ENCODE results near the gene GLYATL3. TPM values are rescaled to one million over a fixed set of nuclear protein-coding genes. Genes with fewer than 3 reads are reported as not detected.

Gene GLYATL3
- total RNA-seq, 2 donors from 2014 or later, result not detected

DNA sequence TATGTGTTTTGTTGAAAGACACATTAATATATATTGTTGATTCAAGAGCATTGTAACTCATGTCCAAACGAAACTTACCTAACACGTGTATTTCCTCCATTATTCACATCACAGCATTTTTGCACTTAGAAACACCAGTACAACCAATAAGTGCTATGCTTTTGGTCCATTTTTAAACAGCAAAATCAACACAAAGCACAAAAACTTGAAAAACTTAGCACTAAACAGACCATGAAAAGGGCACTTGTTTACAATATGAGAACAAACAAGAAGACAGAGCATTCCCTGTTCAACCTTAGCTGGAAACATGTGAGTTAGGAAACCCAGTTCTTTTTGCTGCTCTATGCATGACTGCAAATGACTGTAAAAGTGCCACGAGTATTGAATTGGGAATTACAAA lies 9.6 kb downstream of the GLYATL3 start:
- DNase-seq (ENCODE audit: low spot score), result no peak
- intact Hi-C loops (cut with DNase I), result no loop called here

DNA sequence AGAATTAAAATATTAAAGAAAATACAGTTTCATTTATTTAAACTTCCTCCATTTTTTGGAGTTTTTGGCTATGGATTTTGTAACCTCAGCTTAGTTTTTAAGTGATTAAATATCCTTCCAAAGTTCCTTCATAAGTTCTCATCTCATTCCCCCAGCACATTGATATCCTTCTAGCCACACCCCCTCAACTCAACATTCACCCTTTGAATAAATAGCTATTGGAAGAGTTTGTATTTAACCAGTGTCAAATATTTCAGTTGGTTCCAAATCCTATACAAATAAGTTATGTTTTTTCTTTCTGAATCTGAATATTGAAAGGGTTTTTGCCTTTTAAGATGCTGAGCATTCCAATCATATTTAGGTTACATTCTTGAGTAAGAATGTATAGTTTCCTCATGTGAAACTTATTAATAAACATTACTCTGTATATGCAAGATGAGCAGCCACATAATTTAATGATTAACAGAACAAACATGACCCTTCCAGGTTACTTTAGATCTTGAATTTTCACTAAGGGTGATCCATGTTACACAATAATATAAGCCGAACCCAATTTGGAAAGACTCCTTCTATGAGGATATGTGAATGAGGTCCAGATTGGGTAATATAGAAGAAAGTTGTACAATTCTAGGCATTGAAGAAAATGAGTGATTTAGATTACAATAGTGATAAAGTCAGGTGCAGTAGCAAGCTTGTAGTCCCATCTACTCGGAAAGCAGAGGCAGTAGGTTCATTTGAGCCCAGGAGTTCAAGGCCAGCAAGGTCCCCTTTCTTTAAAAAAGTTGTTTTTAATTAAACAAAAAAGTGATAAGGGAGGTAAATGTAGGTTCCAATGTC lies 13.6 kb downstream of the GLYATL3 start:
- DNase-seq (ENCODE audit: low spot score), result no peak
- intact Hi-C loops (cut with DNase I), result no loop called here

DNA sequence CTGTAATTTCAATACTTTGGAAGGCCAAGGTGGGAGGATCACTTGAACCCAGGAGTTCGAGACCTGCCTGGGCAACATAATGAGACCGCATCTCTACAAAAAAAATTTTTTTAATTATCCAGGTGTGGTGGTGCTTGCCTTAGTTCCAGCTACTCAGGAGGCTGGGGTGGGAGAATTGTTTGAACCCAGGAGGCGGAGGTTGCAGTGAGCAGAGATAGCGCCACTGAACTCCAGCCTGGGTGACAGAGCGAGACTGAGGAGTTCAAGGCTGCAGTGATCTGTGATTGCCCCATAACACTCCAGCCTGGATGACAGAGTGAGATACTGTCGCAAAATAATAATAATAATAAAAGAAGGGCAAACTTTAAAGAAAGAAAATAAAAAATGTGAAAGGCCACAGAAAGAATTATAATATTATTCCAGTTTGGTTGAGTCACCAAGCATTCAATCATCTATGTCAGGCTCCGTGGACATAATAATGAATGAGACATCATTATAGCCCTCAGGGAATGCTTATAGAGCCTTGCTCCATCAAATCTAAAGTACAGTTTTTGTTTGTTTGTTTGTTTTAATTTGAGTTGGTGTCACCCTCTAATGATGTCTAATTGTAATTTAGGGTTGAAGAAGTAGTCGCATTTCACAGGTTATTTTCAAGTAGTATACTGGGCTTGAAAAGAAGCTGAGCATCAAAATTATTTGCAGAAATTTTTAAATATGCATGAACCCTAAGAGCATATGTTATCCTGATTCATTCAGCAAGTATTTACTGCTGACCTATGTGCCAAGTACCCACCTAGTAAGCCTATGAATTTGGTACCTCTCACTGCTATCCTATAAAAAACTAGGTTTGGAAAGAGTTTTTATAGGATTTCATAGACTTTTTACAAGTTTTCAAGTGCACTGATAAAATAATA lies 15.1 kb downstream of the GLYATL3 start:
- DNase-seq (ENCODE audit: low spot score), result no peak
- intact Hi-C loops (cut with DNase I), result no loop called here

DNA sequence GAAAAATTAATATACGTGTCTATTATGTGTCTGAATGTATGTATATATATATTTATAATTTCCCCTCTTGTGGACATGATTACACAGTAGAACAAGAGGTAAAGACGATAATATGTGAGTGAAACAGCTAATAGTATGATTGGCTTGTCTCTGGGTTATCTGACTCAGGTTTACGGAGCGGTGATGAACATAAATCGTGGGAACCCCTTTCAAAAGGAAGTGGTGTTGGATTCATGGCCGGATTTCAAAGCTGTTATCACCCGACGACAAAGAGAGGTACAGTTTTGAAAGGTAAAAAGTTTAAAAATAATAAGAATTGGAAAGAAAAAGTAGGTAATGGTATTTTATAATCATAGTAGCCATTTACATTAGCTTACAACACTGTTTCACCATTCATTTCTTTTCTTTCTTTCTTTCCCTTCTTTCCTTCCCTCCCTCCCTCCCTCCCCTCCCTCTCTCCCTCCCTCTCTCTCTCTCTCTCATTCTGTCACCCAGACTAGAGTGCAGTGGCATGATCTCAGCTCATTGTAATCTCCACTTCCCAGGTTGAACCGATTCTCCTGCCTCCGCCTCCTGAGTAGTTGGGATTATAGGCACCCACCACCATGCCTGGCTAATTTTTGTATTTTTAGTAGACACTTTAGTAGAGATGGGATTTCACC lies 15.9 kb downstream of the GLYATL3 start:
- DNase-seq (ENCODE audit: low spot score), result no peak
- intact Hi-C loops (cut with DNase I), result no loop called here

DNA sequence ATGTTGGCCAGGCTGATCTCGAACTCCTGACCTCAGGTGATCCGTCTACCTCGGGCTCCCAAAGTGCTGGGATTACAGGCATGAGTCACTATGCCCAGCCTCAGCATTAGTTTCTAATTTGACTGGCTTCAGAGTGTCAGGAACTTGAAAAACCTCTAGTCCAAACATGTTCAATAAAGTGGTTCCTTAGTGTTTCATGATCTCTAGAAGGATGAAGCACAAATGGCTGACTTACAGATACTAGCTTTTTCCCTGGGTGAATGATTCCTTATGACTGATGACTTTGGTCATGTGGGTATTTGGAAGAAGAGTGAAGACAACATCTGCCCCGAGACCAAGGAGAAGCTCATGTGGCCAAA lies 16.4 kb downstream of the GLYATL3 start:
- intact Hi-C loops (cut with DNase I), result no loop called here
- no peak for DNase-seq (ENCODE audit: low spot score)

DNA sequence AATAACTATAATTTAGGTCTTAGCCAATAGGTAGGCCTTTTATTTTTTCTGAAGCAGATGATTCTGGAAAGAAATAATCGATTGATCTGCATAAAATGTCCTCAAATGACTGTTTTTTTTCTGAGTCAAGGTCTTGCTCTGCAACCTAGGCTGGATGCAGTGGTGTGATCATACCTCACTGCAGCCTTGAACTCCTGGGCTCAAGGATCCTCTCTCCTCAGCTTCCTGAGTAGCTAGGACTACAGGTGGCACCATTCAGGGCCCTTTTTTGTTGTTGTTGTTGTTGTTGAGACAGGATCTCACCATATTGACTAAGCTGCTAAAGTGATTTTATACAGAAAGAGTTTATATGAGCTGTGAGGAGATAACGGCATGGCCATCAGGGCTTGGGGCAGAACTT lies 18.2 kb downstream of the GLYATL3 start:
- intact Hi-C loops (cut with DNase I), result no loop called here
- DNase-seq (ENCODE audit: low spot score), result no peak

DNA sequence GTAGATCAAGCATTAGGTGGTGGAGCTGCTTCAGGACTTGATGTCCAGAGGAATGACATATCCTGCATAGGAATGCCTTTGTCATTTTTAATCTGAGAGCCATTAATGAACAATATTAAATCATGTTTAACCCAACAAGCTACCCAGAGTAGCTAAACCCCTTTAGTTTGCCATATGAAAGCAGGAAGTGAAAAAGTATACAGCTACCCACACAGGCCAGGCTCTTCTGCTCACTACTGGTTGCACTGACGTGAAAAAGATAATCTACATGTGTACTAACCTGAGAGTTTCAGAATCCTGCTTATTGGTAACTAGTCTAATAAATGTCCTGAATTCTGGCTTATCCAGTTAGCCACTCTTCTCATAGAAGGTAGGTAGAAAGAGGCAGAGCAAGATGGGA lies 19.9 kb downstream of the GLYATL3 start:
- no peak for DNase-seq (ENCODE audit: low spot score)
- intact Hi-C loops (cut with DNase I), result no loop called here

DNA sequence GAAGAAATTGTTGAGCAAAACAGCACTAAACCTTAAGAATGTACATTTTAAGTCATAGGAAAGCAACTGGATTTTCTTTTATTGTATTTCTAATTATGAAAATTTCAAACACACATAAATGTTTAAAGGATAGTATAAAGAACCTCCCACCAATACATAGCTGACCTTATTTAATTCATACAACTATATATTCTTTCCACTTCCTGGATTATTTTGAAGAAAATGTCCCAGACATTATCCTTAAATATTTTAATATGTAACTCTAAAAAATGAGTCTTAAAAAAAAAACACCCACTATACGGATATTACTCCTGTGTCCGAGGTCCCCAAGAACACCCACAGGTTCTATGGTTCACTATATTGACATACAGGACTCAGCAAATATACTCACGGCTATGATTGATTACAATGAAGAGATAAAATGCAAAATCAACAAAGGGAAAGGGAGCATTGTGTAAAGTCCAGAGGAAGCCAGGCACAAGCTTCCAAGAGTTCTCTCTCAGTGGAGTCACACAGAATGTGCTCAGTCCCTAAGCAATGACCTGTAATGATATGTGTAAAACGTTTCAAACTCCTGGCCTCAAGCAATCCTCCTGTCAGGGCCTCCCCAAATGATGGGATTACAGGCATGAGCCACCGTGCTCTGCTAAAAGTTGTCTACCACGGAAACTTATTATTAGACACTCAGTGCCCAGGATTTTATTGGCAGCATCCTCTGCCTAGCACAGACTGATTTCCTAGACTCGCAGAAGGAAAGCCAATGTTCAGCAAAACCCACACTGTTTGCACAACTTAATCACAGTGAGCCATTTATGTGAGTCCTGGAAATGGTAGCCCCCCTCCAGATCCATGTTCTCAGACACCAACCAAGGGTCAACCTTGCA lies 23.2 kb downstream of the GLYATL3 start:
- no peak for DNase-seq (ENCODE audit: low spot score)
- intact Hi-C loops (cut with DNase I), result no loop called here

DNA sequence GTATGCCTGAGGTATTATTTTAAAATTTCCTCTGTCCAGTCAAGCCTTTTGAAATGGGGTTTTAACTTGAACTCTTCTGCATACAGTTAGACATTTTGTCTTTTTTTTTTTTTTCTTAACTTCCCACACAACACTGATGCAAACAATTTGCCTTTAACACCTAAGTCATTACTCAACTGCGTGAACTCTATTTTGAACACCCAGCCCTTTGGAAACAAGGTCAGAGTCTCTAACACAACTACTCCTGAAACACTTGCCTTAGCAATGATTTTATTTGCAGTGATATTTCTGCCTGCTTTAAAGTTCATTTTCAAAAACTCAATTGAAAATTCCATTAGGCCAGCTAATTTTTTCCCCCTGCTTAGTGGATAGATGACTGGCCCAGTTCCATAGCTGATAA lies 24.2 kb downstream of the GLYATL3 start:
- intact Hi-C loops (cut with DNase I), result no loop called here
- DNase-seq (ENCODE audit: low spot score), result no peak

DNA sequence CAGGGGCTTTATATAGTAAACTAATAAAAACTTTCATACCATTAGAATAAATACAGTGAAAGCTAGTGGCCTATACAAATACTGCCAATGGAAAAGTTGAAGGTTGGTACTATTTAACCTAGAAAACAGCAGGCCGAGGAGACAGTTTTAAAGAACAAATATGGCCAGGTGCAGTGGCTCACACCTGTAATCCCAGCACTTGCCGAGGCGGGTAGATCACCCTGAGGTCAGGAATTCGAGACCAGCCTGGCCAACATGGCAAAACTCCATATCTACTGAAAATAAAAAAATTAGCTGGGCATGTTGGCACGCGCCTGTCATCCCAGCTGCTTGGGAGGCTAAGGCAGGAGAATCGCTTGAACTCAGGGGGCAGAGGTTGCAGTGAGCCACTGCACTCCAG lies 24.8 kb downstream of the GLYATL3 start:
- intact Hi-C loops (cut with DNase I), result no loop called here
- no peak for DNase-seq (ENCODE audit: low spot score)

DNA sequence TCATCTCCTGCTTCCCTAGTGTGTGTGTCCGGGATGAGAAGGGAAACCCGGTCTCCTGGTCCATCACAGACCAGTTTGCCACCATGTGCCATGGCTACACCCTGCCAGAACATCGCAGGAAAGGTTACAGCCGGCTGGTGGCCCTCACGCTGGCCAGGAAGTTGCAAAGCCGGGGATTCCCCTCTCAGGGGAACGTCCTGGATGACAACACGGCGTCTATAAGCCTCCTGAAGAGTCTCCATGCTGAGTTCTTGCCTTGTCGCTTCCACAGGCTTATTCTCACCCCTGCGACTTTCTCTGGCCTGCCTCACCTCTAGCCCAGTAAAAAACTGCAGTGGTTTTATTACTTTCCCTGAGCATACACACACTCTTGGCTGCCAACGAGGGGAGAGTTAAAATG lies 26.9 kb downstream of the GLYATL3 start:
- DNase-seq (ENCODE audit: low spot score), result no peak
- intact Hi-C loops (cut with DNase I), result no loop called here

DNA sequence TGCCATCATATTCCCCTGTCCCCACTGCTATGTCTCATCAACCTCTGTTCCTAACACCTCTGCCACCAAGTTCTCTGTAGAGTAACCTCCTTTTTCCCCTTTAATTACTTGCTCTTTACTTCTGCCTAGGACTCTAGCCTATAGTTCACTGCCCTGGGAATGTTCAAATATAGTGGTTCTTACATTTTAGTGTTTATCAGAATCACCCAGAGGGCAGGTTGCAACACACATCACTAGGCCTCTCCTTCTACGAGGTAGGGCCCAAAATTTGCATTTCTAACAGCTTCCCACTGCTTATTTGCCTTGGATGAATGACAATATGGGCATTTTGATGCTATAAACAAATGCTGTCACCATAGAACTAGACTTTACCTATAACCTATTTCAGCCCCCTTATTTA lies 27.6 kb downstream of the GLYATL3 start:
- no peak for DNase-seq (ENCODE audit: low spot score)
- intact Hi-C loops (cut with DNase I), result no loop called here

DNA sequence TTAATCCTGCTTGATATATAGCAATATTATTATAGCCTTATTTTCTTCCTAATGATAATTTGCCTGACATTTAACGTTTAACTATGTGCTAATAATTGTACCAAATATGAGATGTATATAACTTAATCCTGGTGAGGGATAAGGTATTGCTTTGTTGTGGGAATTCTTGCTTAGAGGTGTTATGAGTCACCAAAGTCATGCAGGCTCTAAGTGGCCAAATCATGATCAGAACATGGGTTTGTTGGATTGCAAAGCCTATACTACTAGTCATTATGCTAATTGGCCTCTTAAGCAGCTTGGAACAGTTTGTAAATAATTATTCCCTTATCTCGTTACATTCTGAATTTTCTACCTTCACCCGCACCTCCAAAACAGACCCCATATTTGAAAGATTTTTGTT lies 28.8 kb downstream of the GLYATL3 start:
- intact Hi-C loops (cut with DNase I), result no loop called here
- DNase-seq (ENCODE audit: low spot score), result no peak

DNA sequence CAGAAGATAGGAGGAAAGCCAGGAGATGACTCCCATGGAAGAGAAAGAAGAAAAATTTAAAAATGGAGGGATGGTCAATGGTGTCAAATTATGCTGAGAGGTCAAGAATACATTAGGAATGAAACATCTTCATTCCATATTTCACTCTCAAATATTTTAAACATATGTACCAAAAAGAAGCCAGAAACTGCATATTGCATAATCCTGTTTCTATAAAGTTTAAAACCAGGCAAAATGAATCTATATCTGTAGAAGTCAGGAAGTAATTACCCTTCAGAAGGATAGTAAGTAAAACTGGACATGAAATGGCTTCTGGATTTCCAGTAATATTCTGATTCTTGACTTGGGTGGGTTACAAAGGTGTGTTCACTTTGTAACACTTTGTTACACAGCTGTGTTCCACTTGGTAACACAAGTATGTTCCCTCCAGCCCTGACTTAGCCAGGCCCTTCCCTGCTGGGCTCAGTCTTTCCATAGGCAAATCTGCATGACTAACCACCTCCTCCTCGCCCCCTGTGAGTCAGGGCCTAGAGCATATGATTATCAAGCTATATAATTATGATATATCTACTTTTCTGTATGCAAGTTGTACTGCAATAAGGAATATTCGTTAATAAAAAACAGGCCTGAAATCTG lies 30.5 kb downstream of the GLYATL3 start:
- intact Hi-C loops (cut with DNase I), result no loop called here
- DNase-seq (ENCODE audit: low spot score), result no peak

DNA sequence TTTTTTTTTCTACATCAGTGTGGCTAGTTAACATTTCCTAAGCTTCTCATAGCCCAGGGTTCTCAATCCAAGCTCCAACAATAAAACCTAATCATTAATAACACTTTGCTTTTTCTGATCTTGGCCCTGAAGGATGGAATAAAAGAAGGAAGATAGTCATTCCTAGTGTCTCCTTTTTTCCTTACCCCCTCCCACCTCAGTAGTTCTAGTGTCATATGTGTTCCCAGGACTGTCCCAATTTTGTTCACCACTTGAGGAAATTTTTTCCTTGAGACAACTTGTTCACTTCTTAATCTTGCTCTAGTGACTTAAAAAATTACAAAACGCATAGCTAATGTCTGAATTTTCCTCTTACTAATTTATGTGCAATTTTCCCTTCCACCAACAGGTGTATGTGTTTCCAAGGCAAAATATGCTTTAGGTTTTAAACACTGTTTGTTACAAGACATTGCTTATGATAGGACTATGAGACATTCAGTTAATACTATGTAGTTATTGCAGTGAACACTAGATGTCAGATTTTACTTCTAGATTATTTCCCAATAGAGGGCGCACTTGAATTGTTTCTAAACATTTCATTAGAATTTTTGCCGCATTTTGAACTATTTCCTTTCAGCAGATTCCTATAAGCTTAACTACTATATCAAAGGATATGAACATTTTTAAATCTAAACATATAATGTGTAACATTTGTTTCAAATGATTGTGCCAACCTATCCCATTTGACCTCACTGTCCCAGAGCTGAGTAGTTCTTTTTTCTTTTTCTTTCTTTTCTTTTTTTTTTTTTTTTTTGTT lies 32.2 kb downstream of the GLYATL3 start:
- intact Hi-C loops (cut with DNase I), result no loop called here

DNA sequence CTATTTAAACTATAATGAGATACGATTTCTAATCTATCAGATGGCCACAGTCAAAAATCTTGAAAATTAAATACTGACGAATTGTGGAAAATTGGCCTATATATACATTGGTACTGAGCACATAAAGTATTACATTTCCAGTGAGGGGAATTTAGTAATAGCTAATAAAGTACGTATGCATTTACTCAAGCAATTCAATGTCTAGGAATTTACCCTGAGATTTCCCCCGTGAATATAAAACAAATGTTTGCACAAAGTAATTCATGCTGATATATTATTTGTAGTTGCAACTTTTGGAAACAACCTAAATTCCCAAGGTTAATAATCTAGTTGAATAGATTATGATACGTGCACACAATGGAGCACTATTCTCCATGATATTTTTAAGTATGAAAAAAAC lies 36.1 kb downstream of the GLYATL3 start:
- intact Hi-C loops (cut with DNase I), result no loop called here
- no peak for DNase-seq (ENCODE audit: low spot score)

More for the DNA sequence above, 32.2 kb downstream of the GLYATL3 start:
- DNase-seq (ENCODE audit: low spot score), result no peak

DNA sequence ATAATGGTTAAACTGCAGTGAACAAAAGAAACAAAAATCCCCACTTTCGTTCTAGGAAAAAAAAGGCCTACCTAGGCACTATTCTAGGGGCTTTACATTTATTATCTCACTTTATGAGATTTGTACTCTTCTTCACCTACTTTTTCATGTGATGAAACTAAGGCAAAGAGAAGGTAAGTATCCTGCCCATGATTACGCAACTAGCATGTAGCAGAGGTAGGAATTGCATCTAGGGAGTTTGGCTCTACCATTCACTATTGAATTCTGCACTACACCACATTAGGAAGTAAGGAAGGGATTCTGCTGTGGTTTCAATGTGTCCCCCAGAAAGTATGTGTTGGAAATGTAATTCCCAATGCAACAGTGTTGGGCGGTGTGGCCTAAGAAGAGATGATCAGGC lies 39.4 kb downstream of the GLYATL3 start:
- intact Hi-C loops (cut with DNase I), result no loop called here

DNA sequence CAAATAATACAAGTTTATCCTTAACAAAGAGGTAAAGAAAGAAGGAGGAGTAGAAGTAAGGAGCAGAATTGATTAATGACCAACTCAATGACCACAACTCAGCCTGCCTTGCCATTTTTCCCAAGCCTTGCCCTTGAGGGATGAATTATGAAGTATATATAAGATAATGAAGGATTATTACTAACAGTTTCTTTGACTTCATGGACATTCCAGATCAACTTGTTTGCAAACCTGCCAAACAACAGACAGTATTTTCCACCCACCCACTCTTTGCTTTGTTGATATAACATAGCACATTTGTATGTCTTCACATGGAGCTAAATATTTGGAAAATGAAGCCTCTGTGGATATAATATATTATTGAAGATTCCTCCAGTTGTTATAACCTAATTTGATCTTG lies 40.9 kb downstream of the GLYATL3 start:
- DNase-seq (ENCODE audit: low spot score), result no peak
- intact Hi-C loops (cut with DNase I), result no loop called here

More for the DNA sequence above, 39.4 kb downstream of the GLYATL3 start:
- no peak for DNase-seq (ENCODE audit: low spot score)

Data from posterior vena cava (tissue), 2 donors.